ENCODE data around the gene CDC34.

DNA sequence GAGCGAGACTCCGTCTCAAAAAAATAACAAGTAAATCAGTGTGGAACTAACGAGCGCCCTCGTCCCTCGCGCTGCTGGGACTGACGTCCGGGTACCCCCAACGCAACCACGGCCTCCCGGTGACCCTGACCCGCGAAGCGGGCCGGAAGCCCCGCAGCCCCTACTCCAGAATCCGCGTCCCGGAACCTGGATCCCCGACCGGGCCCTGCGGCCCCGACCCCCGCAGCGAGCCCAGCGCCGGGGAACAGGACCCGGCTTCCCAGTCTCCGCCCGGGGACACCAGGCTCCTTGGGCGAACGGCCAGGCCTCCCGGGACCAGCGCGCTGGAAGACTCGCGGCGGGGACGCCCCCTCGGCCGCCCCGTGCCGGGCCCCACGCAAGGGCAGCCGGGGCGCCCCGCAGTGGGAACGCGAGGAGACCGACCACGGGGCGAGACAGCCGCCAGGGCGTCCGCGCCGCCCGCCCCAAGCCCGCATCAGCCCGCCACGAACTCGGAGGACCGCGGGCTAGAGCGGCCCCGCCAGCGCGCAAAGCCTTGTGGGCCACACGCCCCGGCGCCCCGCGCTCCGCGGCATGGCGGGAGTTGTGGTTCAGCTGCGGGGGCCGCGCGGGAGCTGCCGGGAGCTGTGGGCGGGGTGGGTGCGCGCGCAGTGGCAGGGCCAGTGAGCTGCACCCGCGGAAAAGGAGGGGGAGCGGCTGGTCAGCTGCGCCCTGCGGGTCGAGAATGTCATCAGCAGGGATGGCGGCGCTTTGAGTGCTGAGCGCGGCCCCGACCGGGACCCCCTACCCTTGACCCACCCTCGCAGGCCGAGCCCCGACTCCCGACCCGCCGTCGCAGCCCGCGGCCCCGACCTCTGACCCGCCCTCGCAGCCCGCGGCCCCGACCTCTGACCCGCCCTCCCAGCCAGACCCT is 42.8 kb upstream of the CDC34 start:
- no peak for TF ChIP-seq CTCF (conservative IDR thresholded peaks at IDR 0.05)
- peak; percentile 77; the same call in 1 of the 2 replicates for TF ChIP-seq ZFX (IDR thresholded peaks at IDR 0.05)
